Ishikawa (cell line): ENCODE results near the gene DNAJC2.
A peak's percentile ranks its signal among the peaks of the same experiment; 100 is the strongest.

Experiments
- CEBPB ChIP-seq: IDR thresholded peaks from 2 replicates; pipeline ENCODE4 v1.6.1; 2012
- CREB1 ChIP-seq: IDR thresholded peaks from 2 replicates; pipeline ENCODE4 v1.6.1; 2012; ENCODE audit warnings: low read depth
- EGR1 ChIP-seq: IDR thresholded peaks from 2 replicates; pipeline ENCODE4 v1.6.1; 2012
- EP300 ChIP-seq: IDR thresholded peaks from 2 replicates; pipeline ENCODE4 v1.6.1; 2012; ENCODE audit warnings: borderline replicate concordance
- FOXM1 ChIP-seq: IDR thresholded peaks from 2 replicates; pipeline ENCODE4 v1.6.1; 2012; ENCODE audit warnings: low read depth, borderline replicate concordance
- MAX ChIP-seq: IDR thresholded peaks from 2 replicates; pipeline ENCODE4 v1.6.1; 2012
- NFIC ChIP-seq: IDR thresholded peaks from 2 replicates; pipeline ENCODE4 v1.6.1; 2012
- RAD21 ChIP-seq: IDR thresholded peaks from 2 replicates; pipeline ENCODE4 v1.6.1; 2012; ENCODE audit warnings: low read depth
- REST ChIP-seq: IDR thresholded peaks from 2 replicates; pipeline ENCODE4 v1.6.1; 2012; ENCODE audit warnings: low read depth, mild to moderate bottlenecking
- TAF1 ChIP-seq: IDR thresholded peaks from 2 replicates; pipeline ENCODE4 v1.6.1; 2012; ENCODE audit warnings: low read depth, mild to moderate bottlenecking
- TCF12 ChIP-seq: IDR thresholded peaks from 2 replicates; pipeline ENCODE4 v1.6.1; 2012; ENCODE audit warnings: low read depth
- TEAD4 ChIP-seq: IDR thresholded peaks from 2 replicates; pipeline ENCODE4 v1.6.1; 2012
- USF1 ChIP-seq: IDR thresholded peaks from 2 replicates; pipeline ENCODE4 v1.6.1; 2012
- YY1 ChIP-seq: IDR thresholded peaks from 2 replicates; pipeline ENCODE4 v1.6.1; 2012; ENCODE audit warnings: low read depth
- ZBTB7A ChIP-seq: IDR thresholded peaks from 2 replicates; pipeline ENCODE4 v1.6.1; 2012; ENCODE audit warnings: low read depth

Gene DNAJC2

DNA sequence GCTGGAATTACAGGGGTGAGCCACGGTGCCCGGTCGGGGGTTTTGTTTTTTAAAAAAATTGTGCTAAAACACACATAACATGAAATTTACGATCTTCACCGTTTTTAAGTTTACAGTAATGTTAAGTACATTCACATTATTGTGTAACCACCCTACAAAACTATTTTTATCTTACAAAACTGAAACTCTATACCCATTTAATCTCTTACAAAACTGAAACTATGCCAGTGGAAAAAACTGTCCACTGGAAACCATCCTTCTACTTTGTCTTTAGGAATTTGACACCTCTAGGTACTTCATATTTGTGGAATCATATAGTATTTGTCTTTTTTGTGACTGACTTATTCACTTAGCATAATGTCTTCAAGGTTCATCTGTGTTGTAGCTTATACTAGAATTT lies 1.8 kb upstream of the DNAJC2 start:
- TF ChIP-seq RAD21 (no peak), TAF1 (no peak)

- TF ChIP-seq FOXM1 (no peak), NFIC (no peak), MAX (0 out of 2 replicates have a peak, but pooled peaks have one; percentile 21), REST (no peak)
These were observed 662 bp downstream of the DNAJC2 start for GRCh38 chr7:103343758-103344452.

- TF ChIP-seq TCF12 (no peak), CEBPB (no peak), EGR1 (no peak), TEAD4 (no peak), RAD21 (no peak), CREB1 (no peak), YY1 (no peak), FOXM1 (no peak), EP300 (no peak), USF1 (no peak), REST (no peak), NFIC (no peak), MAX (no peak), ZBTB7A (no peak), TAF1 (no peak)
These were observed 1.2 kb downstream of the DNAJC2 start for GRCh38 chr7:103343332-103343731.

DNA sequence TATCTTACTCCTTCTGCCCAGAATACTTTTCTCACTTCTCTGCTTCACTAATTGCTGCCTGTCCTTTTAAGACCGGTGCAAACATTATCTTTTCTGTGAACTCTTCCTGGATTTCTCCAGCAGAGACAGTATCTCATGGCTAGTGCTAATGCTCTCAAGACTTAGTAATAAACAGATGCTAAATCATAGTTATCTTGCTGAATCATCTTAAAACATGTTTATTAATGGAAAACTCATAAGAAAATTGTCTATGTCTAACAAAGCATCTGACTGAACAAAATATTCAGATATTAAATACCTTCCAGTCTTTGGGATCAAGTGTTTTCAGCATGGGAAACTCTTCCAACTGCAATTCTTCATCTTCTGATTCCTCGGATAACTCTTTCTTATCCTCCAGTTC lies 3.1 kb downstream of the DNAJC2 start:
- no peak for TF ChIP-seq CEBPB
- TF ChIP-seq FOXM1 = no peak
- TF ChIP-seq NFIC = no peak
- TF ChIP-seq TAF1 = no peak
- no peak for TF ChIP-seq TEAD4
- no peak for TF ChIP-seq EGR1
- no peak for TF ChIP-seq ZBTB7A
- TF ChIP-seq MAX = no peak
- TF ChIP-seq EP300 = no peak
- TF ChIP-seq REST = no peak
- no peak for TF ChIP-seq CREB1
- TF ChIP-seq YY1 = no peak
- no peak for TF ChIP-seq TCF12
- no peak for TF ChIP-seq RAD21
- TF ChIP-seq USF1 = no peak

DNA sequence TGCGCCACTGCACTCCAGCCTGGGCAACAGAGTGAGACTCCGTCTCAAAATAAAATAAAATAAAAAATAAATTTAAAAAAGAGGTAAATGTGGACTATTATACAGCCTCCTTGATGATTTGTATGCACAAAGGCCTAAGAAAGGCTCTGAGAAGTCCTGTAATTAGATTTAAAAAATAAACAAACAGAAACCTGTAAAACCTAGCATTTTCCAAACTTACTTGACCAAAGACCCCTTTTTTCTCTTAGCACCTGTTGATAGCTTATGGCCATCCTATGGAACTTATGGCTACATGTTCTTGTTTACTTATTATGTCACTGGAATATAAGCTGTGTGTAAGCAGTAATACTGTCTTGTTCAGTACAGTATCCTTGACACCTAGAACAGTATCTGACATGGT lies 5.7 kb downstream of the DNAJC2 start:
- no peak for TF ChIP-seq USF1
- TF ChIP-seq TCF12 = no peak
- TF ChIP-seq ZBTB7A = no peak
- TF ChIP-seq RAD21 = no peak
- no peak for TF ChIP-seq CREB1
- TF ChIP-seq FOXM1 = no peak
- no peak for TF ChIP-seq REST
- TF ChIP-seq EP300 = no peak
- no peak for TF ChIP-seq TEAD4
- no peak for TF ChIP-seq MAX
- no peak for TF ChIP-seq YY1
- TF ChIP-seq NFIC = no peak
- TF ChIP-seq CEBPB = no peak
- TF ChIP-seq EGR1 = no peak
- no peak for TF ChIP-seq TAF1
